Fibroblast of pulmonary artery (primary cell): Measurements from ENCODE around the gene TMTC3.

Experiments
- DNase-seq: peaks from one replicate; pipeline ENCODE4 v3.0.0-alpha.2; 2010; ENCODE audit warnings: low read depth
- H3K4me3 ChIP-seq: replicated peaks from 2 replicates; pipeline ENCODE4 v1.5.1; 2011; ENCODE audit warnings: low read depth, mild to moderate bottlenecking, control low read depth, low read length, moderate library complexity
- CTCF ChIP-seq: IDR thresholded peaks from 2 replicates; pipeline ENCODE4 v1.5.1; 2011; ENCODE audit warnings: mild to moderate bottlenecking, control low read depth, low read length, inconsistent platforms; ENCODE audit errors: missing control alignments

The TMTC3 gene

DNA sequence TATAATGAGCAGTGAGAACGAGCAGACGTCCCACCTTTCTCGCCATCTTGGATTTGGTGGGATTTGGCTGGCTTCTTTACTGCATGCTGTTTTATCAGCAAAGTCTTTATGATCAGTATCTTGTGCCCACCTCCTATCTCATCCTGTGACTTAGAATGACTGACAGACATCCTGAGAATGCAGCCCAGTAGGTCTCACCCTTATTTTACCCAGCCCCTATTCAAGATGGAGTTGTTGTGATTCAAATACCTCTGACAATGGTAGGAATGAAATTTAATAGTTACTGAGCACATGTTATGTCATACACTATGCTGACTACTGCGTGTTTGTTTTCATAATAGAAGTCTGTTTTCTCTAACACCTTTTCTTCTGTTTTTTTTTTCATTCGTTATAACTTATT is 1.9 kb downstream of the TMTC3 start:
- H3K4me3 ChIP-seq = no peak overlapping the region
- no peak for TF ChIP-seq CTCF
- no peak for DNase-seq

DNA sequence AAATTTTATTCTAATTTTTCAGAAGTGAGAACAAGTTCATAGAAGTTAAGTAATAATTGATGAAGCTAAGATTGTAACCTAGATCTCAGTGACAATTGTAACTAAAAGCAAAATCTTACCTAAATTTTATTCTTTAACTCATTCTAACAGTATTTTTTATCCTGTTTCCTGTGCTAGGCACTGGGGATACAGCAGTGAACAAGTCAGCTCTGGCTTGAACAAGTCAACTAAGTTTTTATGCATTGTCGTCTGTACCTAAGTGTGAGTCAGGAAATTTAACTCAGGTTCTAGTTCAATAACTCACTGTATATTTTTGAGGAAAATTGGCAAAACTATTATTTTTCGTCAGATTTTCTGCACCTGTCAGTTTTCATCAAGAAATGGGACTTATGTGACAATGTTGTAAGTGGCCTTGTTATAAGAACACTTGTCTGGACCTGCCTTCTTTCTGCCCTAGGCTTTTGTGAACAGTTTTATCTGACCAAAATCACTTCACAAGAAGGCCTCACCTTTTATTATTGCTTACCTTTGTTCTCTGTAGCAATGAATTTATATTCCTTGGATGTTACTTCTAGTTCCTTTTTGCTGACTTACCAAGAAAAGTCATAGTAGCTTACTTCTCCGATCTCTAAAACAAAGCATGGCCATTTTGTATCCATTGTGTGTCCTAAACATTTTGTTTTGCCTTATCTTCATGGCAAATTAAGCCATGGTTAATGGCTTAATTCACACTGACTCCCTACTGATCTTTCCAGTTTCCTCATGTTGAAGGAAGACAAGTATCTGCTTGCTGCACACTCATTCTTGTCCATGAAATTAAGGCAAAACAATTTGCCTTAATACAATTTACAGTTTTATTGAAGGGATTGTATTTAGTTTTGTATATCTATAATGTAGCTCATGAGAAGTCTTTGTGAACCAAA is 2.7 kb downstream of the TMTC3 start:
- no peak for TF ChIP-seq CTCF
- H3K4me3 ChIP-seq = no peak overlapping the region
- no peak for DNase-seq

DNA sequence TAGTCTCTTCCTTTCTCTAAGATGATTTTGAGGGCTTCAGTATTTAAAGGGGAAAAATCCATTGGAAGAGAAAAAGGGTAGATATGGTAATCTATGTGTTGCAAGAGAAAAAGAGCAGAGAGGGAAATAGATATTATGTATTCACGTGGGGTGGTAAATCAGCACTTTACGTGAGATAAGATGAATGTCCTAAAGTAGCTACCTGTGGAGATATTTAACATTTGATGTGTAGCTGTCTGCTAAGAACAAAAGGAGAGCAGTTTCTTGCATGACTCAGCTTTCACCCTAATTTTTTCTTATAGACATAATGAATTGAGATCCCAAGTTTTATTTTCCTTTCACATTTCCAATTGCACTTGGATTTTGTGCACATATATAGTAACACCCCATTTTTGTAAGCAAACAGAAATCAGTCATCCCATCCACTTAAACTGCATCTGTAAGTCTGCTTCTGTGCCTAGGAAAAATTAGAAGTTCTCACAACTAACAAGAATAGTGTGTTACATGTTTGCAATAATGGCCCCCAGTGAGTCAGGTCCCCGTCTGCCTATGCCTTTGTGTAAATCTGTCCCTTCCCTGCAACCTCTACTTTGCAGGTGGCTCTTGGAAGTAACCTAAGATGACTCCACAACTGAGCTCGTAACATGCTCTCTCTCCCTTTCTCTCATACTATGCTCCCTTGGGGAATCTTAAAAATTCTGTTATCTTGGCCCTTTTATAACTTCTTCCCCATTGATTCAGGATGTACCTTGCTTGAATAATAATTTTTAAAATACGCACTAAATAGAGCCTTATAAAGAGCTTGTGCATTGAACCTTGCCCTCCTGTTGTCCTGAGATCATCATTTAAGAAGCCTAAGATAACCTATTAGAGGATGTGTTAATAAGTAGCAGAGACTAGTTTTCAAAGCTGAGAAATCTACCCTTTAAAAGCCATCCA is 3.7 kb downstream of the TMTC3 start:
- no peak overlapping the region for H3K4me3 ChIP-seq
- no peak for DNase-seq
- TF ChIP-seq CTCF = no peak

- no peak for DNase-seq
- TF ChIP-seq CTCF = no peak
- no peak overlapping the region for H3K4me3 ChIP-seq
Observed at GRCh38 chr12:88150063-88150462, 8.0 kb downstream of the TMTC3 start.

GRCh38 chr12:88153959-88154358 is 11.9 kb downstream of the TMTC3 start:
- DNase-seq = peak; percentile 82
- H3K4me3 ChIP-seq = no peak overlapping the region
- peak; percentile 36 for TF ChIP-seq CTCF

GRCh38 chr12:88156075-88156654 is 14.1 kb downstream of the TMTC3 start:
- H3K4me3 ChIP-seq = no peak overlapping the region
- TF ChIP-seq CTCF = no peak
- no peak for DNase-seq
